WTC11 (cell line): ENCODE measurements around the gene PYY.

Experiments used
- CTCF ChIP-seq: fragments of 200-600 bp; IDR thresholded peaks from 2 replicates; pipeline ENCODE4 v1.8.0; 2022; ENCODE audit warnings: antibody characterized with exemption
- RELA ChIP-seq: sonication (generic); formaldehyde crosslinking; IDR thresholded peaks from 2 replicates; pipeline ENCODE4 v1.8.1; 2022; ENCODE audit warnings: missing genetic modification reagents, mild to moderate bottlenecking, borderline replicate concordance
- TEAD1 ChIP-seq: sonication (generic); formaldehyde crosslinking; IDR thresholded peaks from 2 replicates; pipeline ENCODE4 v1.8.0; 2022; ENCODE audit warnings: mild to moderate bottlenecking, missing genetic modification reagents
- ZNF396 ChIP-seq: fragments of 250-450 bp; sonication (Bioruptor Pico); IDR thresholded peaks from 2 replicates; pipeline ENCODE4 v1.8.0; 2021; ENCODE audit warnings: mild to moderate bottlenecking, moderate library complexity, borderline replicate concordance

GRCh38 chr17:43961954-43962353 is 8.2 kb upstream of the PYY start:
- TF ChIP-seq ZNF396 (no peak), RELA (CRISPR knock-in tag) (no peak), TEAD1 (CRISPR knock-in tag) (no peak), CTCF (no peak)
